ENCODE measurements around the gene ALDOB.
"Not testable (repeated sequence)": the region's sequence is repeated elsewhere in the genome, so short reads cannot be mapped to it uniquely, and the experiment has no call there.

ALDOB gene

GRCh38 chr9:101418518-101419430 is 16.8 kb downstream of the ALDOB start:
- peak; percentile 36 for DNase-seq

DNA sequence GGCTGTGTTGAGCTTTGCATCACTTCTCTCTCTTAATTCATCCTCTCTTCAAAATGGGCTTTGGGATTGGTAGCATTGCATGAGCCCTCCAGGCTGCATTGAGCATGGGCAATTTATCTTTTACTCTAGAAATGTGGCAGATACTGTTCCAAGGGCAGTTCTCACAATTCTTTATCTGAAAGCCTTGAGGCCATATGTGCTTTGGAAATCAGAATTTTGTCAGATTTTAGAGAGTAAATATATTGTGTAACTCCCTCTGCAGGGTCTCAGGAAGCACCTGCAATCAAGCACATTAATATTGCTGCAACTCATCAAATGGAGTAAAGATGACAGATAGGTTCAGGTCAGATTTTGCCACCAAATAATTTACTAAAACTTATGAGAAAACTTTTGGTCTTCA is 17.6 kb downstream of the ALDOB start:
- peak; percentile 6 for DNase-seq

GRCh38 chr9:101417389-101417788 is 18.2 kb downstream of the ALDOB start:
- no peak for DNase-seq

DNA sequence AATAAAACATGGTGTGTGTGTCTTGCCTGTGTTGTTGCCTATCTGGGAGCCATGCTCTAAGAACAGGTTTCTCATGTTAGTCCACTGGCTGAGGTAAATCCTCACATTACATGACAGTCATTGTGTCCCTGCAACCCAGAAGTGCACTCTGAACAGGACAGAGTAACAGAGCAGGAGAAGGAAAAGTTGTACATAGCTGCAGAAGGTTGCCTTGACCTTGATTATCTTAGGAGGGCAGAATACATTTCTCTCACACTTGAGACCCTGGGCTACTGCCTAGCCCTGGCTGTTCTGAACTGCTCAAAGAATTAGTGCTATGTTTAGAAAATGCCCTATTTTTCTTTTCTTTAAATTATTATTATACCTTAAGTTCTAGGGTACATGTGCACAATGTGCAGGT is 20.0 kb downstream of the ALDOB start:
- no peak for DNase-seq

GRCh38 chr9:101414839-101415238 is 20.7 kb downstream of the ALDOB start:
- DNase-seq: no peak

- no peak for DNase-seq
Measured at GRCh38 chr9:101409079-101409477, 26.5 kb downstream of the ALDOB start.

GRCh38 chr9:101408374-101409078 is 27.0 kb downstream of the ALDOB start:
- DNase-seq: no peak

DNA sequence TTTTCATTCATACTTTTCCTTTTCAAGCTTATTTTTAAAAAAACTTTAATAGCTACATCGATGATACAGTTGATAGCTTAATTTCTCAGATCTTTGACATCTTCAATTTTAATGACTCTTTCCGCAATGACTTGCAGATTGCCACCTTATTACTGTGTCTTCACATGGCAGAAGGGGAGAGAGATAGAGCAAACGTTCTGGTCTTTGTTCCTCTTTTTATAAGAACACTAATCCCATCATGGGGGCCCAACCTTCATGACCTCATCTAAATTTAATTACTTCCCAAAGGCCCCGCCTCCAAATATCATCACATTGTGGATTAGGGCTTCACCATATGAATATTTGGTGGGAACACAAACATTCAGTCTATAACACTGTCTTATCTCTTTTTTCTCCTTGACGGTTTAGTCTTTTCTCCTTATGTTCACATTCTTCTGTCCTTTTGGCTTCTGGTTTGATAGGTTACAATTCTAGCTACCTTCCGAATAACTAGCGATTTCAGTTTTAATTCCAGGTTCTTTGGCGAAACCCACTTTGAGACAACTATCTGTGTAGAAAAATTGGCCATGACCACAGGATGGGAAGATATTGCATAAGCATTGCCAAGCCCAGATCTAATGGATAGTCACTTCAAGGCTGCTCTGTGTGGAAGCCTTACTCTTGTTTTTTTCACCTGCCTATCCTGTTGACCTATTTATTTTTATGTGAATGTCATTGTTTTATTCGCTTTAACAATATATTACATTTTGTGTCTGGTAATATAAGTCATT is 31.9 kb downstream of the ALDOB start:
- DNase-seq: no peak

GRCh38 chr9:101400120-101400519 is 35.5 kb downstream of the ALDOB start:
- DNase-seq: no peak

DNA sequence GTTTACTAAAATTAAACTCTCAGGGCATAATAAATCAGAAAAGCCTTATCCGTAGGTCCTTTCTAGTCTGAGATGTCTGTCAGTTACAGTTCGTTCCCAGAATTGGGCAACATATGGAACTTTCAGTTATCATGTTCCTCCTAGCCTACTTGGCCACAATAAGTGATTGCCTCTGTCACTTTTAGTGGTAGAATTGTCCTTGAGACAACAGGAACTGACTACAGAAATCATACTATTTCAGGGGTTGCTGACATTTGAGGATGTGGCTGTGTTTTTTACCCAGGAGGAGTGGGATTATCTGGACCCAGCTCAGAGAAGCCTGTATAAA is 36.0 kb downstream of the ALDOB start:
- no peak for DNase-seq

- DNase-seq: no peak
Measured at GRCh38 chr9:101398930-101399642, 36.5 kb downstream of the ALDOB start.

DNA sequence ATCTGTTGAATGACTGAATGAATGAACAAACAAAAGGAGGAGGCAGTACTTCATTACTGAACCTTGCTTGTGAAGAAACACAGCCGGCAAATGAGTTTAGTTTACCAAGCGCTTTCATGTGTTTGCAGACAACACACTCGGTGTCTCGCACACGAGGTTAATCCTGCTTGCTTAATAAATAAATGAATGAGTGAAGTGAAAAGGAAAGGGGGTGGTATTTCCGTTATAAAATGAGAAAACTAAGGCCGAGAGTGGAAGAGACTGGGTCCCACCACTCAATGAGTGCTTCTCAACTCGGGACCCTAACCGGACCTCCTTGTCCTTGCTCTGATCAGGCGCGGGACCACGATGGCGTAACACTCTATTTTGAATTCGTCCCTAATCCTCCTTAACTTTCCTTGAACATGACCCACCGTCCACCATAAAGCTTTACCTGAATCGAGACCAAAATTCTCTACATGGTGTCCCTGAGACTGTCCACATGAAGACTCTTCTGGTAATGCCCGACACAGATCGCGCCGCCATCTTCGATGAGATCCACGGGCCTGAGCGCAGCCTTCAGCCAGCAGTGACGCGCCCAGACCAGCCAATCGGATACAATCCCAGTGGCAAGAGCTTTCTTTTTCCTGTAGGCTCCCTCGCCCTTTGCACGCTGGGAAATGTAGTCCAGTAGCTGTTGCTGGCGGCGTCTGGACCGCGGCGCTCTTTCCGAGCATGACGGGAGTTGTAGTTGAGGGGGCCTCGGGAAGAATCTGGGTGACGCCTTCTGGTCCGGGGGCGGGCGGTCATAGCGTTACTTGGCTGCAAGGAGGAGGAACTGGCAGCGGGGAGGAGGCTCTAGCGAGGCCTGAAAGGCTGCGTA is 37.3 kb downstream of the ALDOB start, which contains the start of the genes MRPL50 and ZNF189:
Gene MRPL50, minus strand, starts transcription at position 551 of the 862 bp plus-strand sequence. Its CDS starts 26 bp downstream, at position 525.
Gene ZNF189, plus strand, starts transcription at position 784 of the 862 bp plus-strand sequence. CDS start 306 bp downstream, outside the sequence.
- DNase-seq: peak; percentile 99

GRCh38 chr9:101397746-101398067 is 37.9 kb downstream of the ALDOB start:
- DNase-seq: no peak

DNA sequence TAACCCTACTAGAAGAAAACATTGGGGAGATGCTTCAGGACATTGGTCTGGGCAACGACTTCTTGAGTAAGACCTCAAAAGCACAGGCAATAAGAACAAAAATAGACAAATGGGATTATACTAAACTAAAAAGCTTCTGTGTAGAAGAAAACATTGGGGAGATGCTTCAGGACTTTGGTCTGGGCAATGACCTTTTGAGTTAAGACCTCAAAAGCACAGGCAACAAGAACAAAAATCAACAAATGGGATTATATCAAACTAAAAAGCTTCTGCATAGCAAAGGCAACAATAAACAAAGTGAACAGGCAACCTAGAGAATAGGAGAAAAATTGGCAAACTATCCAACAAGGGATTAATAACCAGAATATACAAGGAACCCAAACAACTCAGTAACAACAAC is 40.9 kb downstream of the ALDOB start:
- DNase-seq: no peak

- no peak for DNase-seq
Measured at GRCh38 chr9:101393135-101393534, 42.4 kb downstream of the ALDOB start.

GRCh38 chr9:101388507-101388993 is 47.0 kb downstream of the ALDOB start:
- DNase-seq: no peak

- DNase-seq: no peak
Measured at GRCh38 chr9:101387871-101388506, 47.6 kb downstream of the ALDOB start.

DNA sequence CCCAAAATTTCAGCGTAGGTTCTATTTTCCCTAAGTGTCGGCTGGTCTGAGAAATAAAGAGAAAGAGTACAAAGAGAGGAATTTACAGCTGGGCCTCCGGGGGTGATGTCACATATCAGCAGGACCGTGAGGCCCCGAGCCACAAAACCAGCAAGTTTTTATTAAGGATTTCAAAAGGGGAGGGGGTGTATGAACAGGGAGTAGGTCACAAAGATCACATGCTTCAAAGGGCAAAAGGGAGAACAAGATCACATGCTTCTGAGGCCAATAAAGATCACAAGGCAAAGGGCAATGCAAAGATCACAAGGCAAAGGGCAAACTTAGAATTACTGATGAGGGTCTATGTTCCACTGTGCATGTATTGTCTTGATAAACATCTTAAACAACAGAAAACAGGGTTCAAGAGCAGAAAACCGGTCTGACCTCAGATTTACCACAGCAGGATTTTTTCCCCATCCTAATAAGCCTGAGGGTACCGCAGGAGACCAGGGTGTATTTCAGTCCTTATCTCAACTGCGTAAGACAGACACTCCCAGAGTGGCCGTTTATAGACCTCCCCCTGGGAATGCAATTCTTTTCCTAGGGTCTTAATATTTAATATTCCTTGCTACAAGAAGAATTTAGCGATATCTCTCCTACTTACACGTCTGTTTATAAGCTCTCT is 50.6 kb downstream of the ALDOB start, which contains the start of gene BAAT:
Gene BAAT, minus strand, starts transcription at position 134 of the 664 bp plus-strand sequence. CDS start 13,602 bp downstream, outside the sequence.
- DNase-seq: not testable (repeated sequence)

- DNase-seq: no peak
Measured at GRCh38 chr9:101383361-101383760, 52.2 kb downstream of the ALDOB start.

- no peak for DNase-seq
Measured at GRCh38 chr9:101381833-101382342, 53.7 kb downstream of the ALDOB start.

All from NCI-H226 (cell line).